ENCODE data around the gene SRP14. TPM values are rescaled to one million over a fixed set of nuclear protein-coding genes. Genes with fewer than 3 reads are reported as not detected.

The SRP14 gene
- total and polyA plus RNA-seq, 2 donors, result 374 to 522 TPM

DNA sequence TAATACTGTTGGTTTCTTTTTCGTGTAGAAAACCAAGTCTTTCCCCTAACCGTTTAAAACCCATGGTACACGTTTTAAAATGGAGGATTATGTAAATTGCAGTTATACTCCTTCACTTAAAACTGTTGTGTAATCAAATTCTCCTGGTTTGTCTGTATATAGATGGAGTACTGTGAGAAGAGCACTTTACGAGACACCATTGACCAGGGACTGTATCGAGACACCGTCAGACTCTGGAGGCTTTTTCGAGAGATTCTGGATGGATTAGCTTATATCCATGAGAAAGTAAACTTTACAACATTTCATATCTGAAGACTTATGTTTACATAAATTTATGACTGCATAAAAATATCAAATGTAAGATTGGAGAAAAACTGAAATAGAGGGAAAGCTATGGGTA is 51.2 kb downstream of the SRP14 start:
- H3K9me3 ChIP-seq (ENCODE audit: control insufficient read depth in 2 of 2, insufficient read depth in 1 of 2, low read length in 1 of 2), result no peaks in the 10 kb centered on the region
- WGBS, result 98% methylated on average over 7 of the region's 7 CpGs
- H3K4me3 ChIP-seq (ENCODE audit: low read length in 2 of 2), result no peak overlapping the region
- H3K36me3 ChIP-seq (ENCODE audit: control insufficient read depth in 2 of 2, insufficient read depth in 2 of 2, low read length in 1 of 2), result peaks cover 16 to 33% of the 10 kb centered on the region in 2 donors
- no peak for DNase-seq (ENCODE audit: low read depth in 6 of 9, low spot score in 9 of 9)
- H3K4me1 ChIP-seq (ENCODE audit: control insufficient read depth in 2 of 2, insufficient read depth in 2 of 2, low read length in 2 of 2), result no peaks in the 10 kb centered on the region
- H3K27ac ChIP-seq (ENCODE audit: low read depth in 1 of 2, low read length in 1 of 2), result no peak overlapping the region
- H3K27me3 ChIP-seq (ENCODE audit: control insufficient read depth in 2 of 2, insufficient read depth in 1 of 2, low read length in 1 of 2), result no peaks in the 10 kb centered on the region

Other genes starting within 250 kb of the SRP14 start
- gene GPR176, start 118.9 kb downstream of the SRP14 start, total RNA-seq, result 2.9 TPM
- gene GPR176, start 118.9 kb downstream of the SRP14 start, polyA plus RNA-seq, result 3.5 TPM
- gene EIF2AK4, start 105.1 kb downstream of the SRP14 start, total RNA-seq, result 22.9 TPM
- gene EIF2AK4, start 105.1 kb downstream of the SRP14 start, polyA plus RNA-seq, result 57.0 TPM
- gene BMF, start 69.7 kb upstream of the SRP14 start, total RNA-seq, result 28.5 TPM
- gene BMF, start 69.7 kb upstream of the SRP14 start, polyA plus RNA-seq, result 70.4 TPM
- 48.3 TPM for gene BUB1B, start 121.9 kb upstream of the SRP14 start, total RNA-seq
- 7.3 TPM for gene BUB1B, start 121.9 kb upstream of the SRP14 start, polyA plus RNA-seq
- 0.38 TPM for gene PAK6, start 199.9 kb upstream of the SRP14 start, total RNA-seq
- gene PAK6, start 199.9 kb upstream of the SRP14 start, polyA plus RNA-seq, result 1.3 TPM
- gene ANKRD63, start 243.9 kb upstream of the SRP14 start, total RNA-seq, result not detected
- gene ANKRD63, start 243.9 kb upstream of the SRP14 start, polyA plus RNA-seq, result not detected

Measured in thymus (tissue), 11 donors.